Left cardiac atrium (tissue), 4 donors: ENCODE measurements around the gene ACTL7B. TPM values are rescaled to one million over a fixed set of nuclear protein-coding genes. Genes with fewer than 3 reads are reported as not detected.
"Not testable (repeated sequence)": the region's sequence is repeated elsewhere in the genome, so short reads cannot be mapped to it uniquely, and the experiment has no call there.

Experiments used
- ATAC-seq, 2 donors: fragments of 200-7000 bp; cut with Tn5 transposase; one replicate each; pipeline ENCODE4 v1.9.1; 2020; ENCODE audit warnings: mild to moderate bottlenecking in 2 of 2, moderate library complexity in 2 of 2
- DNase-seq: peaks from one replicate; pipeline ENCODE4 v3.0.0-alpha.2; 2020
- intact Hi-C, 2 donors: fragments of 100-400 bp; cut with DNase I; formaldehyde crosslinking; loops; one replicate each; pipeline versions ENCODE4 v1.14.1 to v1.15.1; 2022 to 2023
- long read RNA-seq: library from polyadenylated mRNA; unstranded; transcript quantifications from one replicate; pipeline ENCODE4 v2.0.0, GENCODE V29; 2021
- total RNA-seq, 2 donors: library from RNA; stranded (reverse); fragmentation: NEBNext Ultra II Directional; extraction: Animal tissue kit (Norgen Biotek cat#: 25700); gene quantifications; one replicate each; pipeline ENCODE4 v1.2.1, GENCODE V29; 2021
- donor health status: DM: no; HTN: yes; CAD: no.
- donor health status: DM: no; HTN: yes; CAD: no; lungs with severe emphysema.
- donor health status: DM: yes; HTN: yes; CAD: no.
- donor health status: Dilated cardiomyopathy.

ACTL7B gene, protein sequence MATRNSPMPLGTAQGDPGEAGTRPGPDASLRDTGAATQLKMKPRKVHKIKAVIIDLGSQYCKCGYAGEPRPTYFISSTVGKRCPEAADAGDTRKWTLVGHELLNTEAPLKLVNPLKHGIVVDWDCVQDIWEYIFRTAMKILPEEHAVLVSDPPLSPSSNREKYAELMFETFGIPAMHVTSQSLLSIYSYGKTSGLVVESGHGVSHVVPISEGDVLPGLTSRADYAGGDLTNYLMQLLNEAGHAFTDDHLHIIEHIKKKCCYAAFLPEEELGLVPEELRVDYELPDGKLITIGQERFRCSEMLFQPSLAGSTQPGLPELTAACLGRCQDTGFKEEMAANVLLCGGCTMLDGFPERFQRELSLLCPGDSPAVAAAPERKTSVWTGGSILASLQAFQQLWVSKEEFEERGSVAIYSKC
- not detected for total RNA-seq
- long read RNA-seq: 0 reads

DNA sequence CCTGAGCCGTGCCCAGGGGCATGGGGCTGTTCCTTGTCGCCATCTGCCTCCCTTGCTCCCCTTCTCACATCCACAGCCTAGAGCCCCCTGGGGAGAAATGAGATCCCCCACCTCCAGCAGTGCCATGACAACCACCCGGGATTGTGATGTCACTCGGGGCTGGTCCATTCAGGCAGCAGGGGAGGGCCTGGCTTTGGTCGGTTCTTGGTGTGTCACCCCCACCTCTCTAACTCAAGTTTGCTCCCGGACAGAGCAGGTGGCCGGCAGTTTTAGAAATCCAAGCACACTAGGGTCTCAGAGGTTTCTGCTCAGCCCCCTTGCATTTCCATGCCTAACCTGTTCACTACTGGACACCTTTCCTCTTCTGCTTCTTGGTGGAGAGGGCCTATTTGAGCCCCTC, at the start of gene ACTL7B:
ACTL7B (minus strand) TSS at position 99 of the 400 bp plus-strand sequence; CDS start at position 43, 56 bp downstream.
- no peak for DNase-seq
- ATAC-seq: no peak
- intact Hi-C loops: no loop called here

DNA sequence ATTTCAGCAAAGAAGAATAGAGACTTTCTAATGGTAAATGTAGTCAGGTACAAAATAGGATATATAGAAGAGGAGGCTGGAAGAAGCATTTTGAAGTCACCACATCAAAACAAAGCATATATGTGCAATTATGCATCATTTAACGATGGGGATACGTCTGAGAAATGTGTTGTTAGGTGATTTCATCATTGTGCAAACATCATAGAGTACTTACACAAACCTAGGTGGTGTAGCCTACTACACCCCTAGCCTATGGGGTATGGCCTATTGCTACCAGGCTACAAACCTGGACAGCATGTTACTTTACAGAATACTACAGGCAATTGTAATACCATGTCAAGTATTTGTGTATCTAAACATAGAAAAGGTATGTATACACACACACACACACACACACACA, 49.7 kb upstream of the ACTL7B start:
- intact Hi-C loops: no loop called here
- no peak for ATAC-seq

DNA sequence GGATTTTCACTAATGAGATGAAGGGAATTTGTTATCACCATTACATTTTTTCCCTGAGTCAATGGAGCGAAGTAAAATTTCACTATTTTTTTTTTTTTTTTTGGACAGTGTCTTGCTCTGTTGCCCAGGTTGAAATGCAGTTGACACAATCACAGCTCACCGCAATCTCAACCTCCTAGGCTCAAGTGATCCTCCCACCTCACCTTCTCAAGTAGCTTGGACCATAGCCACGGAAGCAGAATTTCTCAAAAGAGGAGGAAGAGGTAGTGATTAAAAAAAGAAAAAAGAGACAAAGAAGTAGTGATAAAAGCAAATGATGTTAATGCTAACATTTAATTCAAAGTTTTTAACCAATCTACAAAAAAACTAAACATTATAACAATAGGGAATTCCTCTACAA, 48.4 kb upstream of the ACTL7B start:
- intact Hi-C loops: no loop called here
- ATAC-seq (no peak), DNase-seq (no peak)

More for the DNA sequence above, 49.7 kb upstream of the ACTL7B start:
- no peak for DNase-seq

DNA sequence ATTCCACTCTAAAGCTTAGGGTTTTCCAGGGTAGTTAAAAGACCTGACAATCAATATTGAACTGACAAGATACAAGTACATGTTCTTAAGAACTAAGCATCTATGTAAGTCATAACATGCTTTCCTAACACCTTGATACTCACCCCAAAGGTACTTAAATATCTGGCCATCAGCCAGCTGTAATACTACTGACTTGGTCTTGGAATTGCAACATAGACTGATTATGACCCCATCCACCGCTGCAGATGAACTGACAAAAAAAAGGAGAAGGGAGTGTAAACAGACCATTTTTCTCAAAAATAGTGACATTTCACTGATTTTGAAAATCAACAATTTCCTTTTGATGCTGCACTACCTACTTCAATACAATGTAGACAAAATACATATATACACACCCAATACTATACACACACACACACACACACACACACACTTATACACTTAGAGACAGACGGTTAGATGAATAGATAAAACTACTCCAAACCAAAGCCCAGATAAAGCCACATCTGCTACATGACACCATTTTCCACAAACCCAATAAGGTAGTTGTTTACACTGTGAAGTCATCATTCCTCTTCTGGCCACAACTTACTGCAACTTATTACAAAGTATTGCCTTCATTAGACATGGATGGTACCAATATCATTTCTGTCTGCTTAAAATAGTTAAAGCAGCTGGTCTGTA, 47.8 kb upstream of the ACTL7B start:
- DNase-seq (no peak), ATAC-seq (no peak)
- intact Hi-C loops: no loop called here

DNA sequence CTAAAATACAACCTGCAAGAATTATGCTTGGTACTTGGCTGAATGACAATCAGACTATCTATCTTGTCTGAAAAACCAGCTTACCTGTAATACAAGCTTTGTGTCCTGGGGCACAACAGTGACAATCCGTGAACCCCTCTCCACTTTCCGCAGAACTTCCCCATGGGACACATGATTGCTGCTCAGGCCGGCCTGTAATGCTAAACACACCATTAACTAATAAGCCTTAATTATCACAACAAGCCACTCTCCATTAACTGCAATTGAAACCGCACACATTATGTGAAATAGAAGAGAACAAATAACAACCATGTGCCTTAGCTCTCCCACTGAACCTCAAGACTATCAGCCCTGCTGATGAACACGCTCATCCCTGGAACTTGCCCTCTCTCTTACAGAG, 44.4 kb upstream of the ACTL7B start:
- intact Hi-C loops: no loop called here
- ATAC-seq (no peak), DNase-seq (no peak)

DNA sequence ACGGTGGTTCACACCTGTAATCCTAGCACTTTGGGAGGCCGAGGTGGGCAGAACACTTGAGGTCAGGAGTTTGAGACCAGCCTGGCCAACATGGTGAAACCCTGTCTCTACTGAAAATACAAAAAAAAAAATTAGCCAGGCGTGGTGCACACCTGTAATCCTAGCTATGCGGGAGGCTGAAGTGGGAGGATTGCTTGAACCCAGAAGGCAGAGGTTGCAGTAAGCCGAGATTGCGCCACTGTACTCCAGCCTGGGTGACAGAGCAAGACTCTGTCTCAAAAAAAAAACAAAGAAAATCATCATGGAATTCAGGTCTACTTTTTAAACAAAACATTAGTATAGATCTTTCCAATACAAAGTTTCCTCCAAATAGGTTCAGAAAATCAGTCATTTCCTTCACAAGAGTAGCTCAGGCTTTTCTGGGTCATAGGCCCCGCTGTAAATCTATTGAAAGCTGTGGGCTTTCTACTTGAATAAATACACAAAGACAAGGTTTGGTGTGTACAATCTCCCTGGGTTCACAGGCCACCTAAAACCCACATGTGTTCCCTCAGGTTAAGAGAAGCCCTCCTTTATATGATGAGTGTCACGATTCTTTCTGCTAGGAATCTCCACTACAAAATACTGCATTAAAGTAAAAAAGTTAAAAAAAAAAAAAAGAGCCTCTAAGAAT, 43.4 kb upstream of the ACTL7B start:
- intact Hi-C loops: loop anchor here in 1 of 2 donors (10.0 kb wide), 1 partner anchor 426 kb away; the partner anchor contains the start of gene EPB41L4B
- not testable (repeated sequence) for DNase-seq, ATAC-seq

DNA sequence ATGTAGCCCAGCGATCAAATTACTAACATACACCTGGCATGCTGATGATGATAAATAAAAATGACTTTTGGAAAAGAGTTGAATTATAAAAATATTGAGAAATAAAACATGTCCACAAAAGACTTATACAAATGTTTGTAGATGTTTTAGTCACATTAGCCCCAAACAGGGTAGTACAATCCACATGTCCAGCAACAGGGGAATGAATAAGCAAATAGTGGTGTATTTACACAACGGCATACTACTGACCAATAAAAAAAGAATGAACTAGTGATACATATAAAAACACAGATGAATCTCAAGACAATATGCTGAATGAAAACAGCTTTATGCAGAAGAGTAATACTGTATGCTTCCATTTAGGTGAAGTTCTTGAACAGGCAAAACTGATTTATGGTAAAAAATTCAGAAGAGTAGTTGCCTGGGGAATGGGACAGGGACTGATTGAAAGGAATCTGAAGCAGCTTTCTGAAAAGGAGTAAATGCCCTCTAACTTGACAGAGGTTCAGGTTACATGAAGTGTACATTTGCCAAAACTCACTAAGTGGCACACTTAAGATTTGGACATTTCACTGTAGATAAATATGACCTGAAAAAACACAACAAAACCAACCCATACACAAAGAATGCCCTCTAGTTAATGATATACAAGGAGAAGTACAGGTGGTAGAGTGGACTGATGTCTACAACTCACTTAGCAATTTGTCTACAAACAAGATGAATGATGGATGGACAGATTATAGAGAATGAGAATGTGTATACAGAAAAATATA, 41.7 kb upstream of the ACTL7B start:
- intact Hi-C loops: loop anchor here in 1 of 2 donors (10.0 kb wide), 1 partner anchor 427 kb away; the partner anchor contains the start of gene EPB41L4B
- DNase-seq: no peak
- ATAC-seq: no peak

DNA sequence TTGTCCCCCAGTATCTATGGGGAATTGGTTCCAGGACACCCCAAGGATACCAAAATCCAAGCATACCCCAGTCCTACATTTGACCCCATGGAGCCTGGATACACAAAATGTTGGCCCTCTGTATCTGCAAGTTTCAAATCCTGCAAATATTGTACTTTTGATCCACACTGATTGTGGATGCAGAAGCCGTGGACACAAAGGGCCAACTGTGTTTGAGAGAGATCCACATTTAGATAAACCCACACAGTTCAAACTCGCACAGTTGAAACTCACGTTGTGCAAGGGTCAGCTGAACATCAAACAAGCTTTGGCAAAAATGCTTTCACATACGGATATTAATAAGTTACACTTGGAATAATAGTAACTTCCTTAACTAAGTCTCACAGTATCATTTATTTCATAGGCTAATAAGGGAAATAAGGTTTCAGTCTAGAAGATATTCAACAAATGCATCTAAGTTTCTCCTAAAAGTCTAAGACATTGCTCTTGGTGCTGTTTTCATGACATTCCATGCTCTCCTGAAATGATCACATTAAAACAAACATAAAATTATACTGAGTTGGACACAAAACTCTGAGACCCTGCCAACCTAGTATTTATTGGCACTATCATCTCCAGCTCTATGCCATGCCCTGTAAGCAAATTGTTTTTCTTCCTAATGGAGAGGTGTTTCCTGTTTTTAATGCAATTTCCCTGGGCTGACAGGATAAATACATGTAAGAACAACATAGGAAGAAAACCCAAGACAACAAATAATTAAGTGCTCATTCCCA, 38.6 kb upstream of the ACTL7B start:
- ATAC-seq (no peak), DNase-seq (no peak)
- intact Hi-C loops: loop anchor here in 1 of 2 donors (10.0 kb wide), 1 partner anchor 430 kb away; the partner anchor contains the start of gene EPB41L4B

DNA sequence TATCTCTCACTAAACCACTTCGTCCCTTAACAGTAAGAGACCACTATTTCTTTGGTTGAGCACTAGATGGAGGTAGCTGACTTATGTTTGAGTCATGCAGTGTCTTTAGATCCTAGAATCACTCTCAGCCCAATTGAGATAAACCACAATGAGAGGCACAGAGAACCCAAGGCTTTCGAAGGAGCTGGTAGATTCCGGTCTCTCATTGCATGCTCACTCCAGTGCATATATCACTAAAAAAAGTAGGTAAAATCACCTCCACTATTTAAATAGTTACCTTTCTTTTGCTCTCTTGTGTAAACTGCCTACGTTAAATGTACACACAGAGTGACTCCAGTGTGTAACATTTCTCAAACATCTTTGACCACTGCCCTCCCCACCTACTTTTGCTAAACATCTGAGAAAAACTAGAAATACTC, 33.9 kb upstream of the ACTL7B start:
- intact Hi-C loops: loop anchor here in 1 of 2 donors (10.0 kb wide), 1 partner anchor 435 kb away; the partner anchor contains the start of gene EPB41L4B
- peak; percentile 62 to 64 for ATAC-seq
- no peak for DNase-seq

DNA sequence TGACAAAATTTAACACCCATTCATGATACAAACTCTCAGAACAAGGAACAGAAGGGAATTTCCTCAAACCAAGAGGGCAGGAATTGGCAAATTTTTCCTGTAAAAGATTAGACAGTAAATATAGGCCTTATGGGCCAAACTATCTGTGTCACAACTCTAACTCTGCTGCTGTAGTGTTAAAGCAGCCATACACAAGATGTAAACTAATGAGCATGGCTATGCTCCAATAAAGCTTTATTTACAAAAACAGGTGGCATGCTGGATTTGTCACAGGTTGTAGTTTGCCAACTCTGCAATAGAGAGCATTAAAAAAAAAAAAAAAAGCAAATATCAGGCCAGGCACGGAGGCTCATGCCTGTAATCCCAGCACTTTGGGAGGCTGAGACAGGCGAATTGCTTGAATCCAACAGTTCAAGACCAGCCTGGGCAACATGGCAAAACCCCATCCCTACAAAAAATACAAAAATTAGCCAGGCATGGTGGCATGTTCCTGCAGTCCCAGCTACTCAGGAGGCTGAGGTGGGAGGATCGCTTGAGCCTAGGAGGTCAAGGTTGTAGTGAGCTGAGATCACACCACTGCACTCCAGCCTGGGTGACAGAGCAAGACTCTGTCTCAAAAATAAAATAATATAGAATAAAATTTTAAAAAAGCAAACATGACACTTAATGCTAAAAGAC, 30.9 kb upstream of the ACTL7B start:
- intact Hi-C loops, DNase-seq, ATAC-seq: not testable (repeated sequence)

DNA sequence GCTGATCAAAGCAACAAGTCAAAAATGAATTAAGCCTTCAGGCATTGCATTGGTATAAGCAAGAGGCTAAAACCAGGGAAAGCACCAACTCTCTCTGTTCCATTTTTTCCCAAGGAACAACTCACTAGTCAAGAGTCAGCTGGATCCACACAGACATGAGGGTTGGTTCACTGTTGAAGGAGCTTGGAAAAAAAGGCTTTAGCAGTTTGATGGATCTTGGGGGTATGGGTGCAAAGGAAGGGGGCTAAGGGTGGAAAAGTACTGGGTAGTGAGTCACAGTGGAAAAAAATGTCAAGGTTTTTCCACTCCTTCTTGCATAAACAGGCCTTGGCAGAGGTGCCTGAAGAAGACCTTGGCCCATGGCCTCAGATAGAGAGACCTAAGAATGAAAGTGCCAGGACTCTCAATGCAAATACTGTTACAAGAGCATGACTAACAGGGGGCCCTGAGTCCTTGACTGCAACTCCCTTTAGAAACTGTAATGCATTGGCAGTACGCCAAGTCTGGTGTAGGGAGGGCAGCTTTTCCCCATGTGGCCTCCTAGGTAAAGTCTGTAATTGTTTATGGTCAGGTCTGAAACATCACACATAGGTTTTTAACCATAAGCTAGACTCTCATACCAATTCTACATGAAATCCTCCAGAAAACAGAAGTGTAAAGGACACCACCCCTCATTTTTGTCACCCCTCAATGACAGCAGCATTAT, 30.0 kb upstream of the ACTL7B start:
- ATAC-seq (peak; percentile 30 to 89), DNase-seq (no peak)
- intact Hi-C loops: no loop called here

DNA sequence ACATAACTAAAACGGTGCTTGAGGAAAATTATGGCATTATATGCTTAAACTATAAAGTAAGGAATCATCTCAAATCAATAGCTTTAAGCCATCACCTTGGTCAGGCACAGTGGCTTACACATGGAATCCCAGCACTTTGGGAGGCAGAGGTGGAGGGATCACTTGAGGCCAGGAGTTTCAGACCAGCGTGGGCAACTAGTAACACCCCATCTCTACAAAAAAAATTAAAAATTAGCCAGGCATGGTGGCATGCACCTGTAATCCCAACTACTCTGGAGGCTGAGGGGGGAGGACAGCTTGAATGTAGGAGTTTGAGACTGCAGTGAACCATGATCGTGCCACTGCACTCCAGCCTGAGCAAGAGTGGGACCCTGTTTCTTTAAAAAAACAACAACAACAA, 28.9 kb upstream of the ACTL7B start:
- DNase-seq (no peak), ATAC-seq (no peak)
- intact Hi-C loops: no loop called here

DNA sequence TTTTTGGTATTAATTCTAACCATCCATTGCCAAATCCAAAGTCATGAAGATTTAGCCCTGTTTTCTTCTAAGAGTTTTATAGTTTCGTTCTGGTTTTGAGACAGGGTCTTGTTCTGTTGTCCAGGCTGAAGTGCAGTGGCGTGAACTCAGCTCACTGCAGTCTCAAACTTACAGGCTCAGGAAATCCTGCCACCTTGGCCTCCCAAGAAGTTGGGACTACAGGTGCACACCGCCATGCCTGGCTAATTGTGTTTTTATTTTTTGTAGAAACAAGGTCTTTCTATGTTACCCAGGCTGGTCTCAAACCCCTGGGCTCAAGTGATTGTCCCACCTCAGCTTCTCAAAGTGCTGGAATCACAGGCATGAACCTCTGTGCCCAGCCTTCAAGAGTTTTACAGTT, 27.3 kb upstream of the ACTL7B start:
- DNase-seq (no peak), ATAC-seq (no peak)
- intact Hi-C loops: no loop called here

DNA sequence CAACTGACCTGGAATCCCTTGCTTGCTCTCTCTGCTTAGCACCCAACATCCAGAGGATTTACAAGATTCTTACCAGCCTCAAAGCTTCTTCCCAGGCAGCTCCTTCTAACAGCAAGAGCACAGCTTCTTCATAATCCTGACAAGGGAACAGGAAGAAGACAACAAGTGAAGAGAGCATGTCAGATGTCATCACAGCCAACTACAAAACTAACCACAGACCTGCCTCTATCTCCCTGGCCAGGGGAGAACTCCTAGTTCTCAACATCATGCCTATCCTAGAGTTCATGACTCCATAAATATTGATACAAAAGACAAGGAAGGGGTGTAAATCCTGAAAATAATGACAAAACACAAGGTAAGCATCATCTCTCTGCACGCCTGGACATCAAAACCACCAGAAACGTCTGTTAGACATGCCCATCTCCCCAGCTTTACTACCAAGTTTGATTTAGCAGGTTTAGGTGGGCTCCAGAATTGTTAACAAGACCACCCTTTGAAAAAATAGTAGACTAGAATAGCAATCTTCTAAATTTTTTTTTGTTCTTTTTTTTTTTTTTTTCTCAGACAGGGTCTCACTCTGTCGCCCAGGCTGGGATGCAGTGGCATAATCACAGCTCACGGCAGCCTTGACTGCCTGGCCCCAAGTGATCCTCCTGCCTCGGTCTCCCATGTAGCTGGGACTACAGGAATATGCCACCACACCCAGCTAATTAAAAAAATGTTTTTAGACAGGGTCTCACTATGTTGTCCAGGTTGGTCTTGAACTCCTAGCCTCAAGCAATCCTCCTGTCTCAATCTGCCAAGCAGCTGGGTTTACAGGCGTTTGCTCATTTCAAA, 26.5 kb upstream of the ACTL7B start:
- no peak for ATAC-seq
- no peak for DNase-seq
- intact Hi-C loops: no loop called here

DNA sequence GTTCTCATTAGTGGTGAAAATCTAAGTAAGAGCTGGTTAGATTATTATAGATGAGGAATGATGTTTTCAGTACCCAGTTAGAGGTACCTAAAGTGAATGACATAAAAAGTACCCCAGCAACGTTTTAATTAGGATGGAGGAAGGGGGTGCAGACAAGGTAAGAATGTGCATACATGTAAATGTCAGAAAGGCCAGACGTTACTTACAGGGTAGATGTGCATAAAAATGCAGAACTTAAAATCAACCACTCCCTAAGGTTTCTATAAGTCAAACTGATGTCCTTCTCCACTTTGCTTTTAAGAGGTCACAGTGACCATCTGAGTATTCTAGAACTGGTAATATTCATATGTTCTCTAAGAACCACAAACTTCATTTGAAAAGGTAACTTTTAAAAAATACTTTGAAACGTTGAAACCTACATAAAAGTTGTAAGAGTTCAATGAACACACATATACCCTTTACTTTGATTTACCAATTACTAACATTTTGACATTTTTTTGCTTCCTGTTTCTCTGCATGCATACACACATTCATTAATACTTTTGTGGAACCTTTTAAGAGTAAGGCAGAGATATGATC, 25.0 kb upstream of the ACTL7B start:
- intact Hi-C loops: no loop called here
- no peak for DNase-seq
- ATAC-seq: no peak

DNA sequence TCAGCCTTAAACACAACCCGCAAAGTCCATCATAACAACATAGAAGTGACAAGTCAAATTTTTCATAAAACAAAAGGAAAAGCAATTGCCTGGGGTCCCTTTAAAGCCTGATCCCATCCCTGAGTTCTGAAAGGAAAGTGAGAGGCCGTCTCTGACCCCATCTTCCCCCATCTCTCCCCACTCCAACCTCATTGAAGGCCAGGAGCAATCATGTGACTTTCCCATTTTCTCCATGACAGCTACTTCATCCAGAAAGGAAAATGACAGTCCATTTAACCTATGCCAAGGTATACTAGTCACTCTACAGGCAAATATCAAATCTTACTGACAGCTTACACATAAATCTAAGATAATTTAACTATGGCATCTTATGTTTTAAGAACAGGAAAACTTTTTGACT, 21.7 kb upstream of the ACTL7B start:
- ATAC-seq (no peak), DNase-seq (no peak)
- intact Hi-C loops: no loop called here
